HUDEP-2 (cell line): Measurements from ENCODE around the gene EPHB2.

ENCODE experiments used
- DNase-seq, 76 experiments: peaks; one replicate each; lab custom pipeline; 2025; ENCODE audit not compliant: unreplicated experiment in 76 of 76; lab: John Stamatoyannopoulos, UW

EPHB2 gene

GRCh38 chr1:22749503-22749902, 38.9 kb downstream of the EPHB2 start:
- DNase-seq, result no peak

GRCh38 chr1:22749919-22750684, 39.5 kb downstream of the EPHB2 start:
- no peak for DNase-seq

DNA sequence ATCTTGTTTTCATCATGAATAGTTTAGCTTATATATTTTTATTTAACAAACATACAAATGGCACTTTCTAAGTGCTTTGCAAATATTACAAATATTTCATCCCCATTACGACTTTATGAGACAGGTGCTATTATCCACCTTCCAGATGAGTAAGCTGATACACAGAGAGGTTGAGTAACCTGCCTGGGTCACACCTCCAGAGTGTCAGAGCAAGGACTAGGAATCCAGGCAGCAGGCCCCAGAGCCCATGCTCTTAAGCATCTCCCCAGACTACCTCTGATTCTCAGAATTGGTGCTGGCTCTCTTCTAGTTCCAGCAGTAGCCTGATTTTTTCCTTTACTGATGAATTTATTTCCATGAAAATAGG, 40.0 kb downstream of the EPHB2 start:
- no peak for DNase-seq

DNA sequence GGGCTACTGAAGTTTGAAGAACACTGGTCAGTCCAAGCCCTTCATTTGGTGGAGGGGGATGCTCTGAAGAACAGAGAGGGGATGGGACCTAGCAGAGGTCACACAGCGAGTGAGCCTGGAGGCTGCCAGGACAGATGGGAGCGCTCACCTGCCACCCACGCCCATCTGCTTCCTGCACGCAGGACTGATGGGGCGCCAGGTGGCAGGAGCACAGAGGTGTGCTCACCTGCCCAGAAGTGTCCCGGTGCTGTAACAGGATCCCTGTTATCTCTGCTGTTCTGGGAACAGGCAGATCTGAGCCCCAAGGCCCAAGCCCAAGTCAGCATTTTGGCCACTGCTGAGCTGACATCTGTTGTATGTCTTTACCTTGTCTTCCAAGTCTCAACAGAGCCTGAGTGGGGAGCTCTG, 40.5 kb downstream of the EPHB2 start:
- no peak for DNase-seq

- no peak for DNase-seq
Observed at GRCh38 chr1:22752339-22752738, 41.7 kb downstream of the EPHB2 start.

DNA sequence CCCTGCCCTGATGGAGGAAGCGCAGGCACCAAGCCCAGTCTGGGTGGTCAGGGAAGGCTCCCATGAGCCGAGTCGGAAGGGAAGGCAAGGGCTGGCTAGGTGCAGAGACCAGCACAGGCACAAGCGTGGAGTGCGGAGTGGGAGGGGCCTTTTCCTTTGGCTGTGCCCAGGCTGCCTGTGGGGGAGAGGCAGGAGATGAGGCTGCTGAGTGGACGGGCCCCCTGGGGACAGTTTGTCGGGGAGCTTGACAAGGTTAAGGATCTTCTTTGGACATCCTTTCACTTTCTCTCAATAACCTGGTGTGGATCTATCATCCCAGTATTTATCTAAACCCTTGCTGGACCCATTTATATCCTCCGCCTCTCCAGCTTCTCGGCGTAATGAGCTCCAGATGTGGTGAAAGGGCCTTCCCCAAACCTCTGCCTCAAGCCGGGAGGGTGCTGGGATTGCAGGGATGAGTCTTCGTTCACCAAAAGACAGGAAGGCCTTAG, 42.9 kb downstream of the EPHB2 start:
- no peak for DNase-seq

- no peak for DNase-seq
Observed at GRCh38 chr1:22754106-22754768, 43.6 kb downstream of the EPHB2 start.

GRCh38 chr1:22754824-22755223, 44.2 kb downstream of the EPHB2 start:
- no peak for DNase-seq

- DNase-seq, result no peak
Observed at GRCh38 chr1:22755641-22756040, 45.0 kb downstream of the EPHB2 start.

- DNase-seq, result no peak
Observed at GRCh38 chr1:22756125-22756735, 45.6 kb downstream of the EPHB2 start.

DNA sequence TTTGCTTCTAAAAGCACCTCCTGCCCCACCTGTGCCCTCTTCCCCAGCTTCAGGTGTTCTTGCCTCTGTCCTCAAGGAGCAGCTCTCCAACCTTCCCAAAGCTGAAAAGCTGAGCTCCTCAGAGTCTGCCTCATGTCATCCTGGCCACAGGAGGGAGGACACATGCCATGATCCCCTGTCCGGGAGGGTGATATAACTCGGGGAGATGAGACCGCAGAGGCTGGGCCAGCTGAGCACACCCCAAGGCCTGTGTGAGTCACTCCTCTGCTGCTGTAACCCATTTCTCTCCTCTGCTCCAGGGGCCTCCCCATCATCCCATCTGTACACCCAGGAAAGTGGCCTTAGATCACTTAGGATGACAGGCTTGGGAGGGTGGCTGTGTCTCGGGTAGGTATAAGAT, 49.8 kb downstream of the EPHB2 start:
- no peak for DNase-seq

- DNase-seq, result no peak
Observed at GRCh38 chr1:22761101-22761500, 50.5 kb downstream of the EPHB2 start.

- no peak for DNase-seq
Observed at GRCh38 chr1:22761821-22762220, 51.2 kb downstream of the EPHB2 start.

DNA sequence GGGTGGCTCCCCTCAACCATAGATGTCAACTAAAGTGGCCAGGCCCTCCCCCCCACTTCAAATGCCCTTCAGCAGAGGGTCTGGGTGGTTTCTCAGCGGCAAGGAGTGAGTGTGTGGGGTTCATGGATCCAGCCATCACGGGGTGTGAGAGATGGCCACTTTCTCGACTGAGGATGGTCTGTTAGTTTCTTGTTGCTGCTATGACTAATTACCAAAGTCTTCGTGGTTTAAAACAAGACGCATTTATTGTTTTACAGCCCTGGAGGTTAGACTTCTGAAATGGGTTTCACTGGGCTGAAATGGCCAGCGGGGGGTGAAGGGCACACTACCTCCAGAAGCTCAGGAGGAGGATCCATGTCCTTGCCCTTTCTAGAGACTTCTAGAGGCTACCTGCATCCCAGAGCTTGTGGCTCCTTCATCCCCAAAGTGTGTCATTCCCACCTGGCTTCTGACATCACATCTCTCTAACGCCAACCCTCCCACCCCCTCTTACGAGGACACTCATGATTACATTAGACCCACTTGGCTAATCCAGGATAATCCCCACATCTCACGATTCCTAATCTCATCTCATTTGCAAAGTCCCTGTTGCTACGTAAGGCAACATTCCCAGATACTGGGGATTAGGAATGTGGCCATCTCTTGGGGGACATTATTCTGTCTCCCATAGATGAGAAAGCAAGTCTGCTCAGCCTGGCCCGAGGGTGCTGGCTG, 53.0 kb downstream of the EPHB2 start:
- DNase-seq, result no peak

- DNase-seq, result no peak
Observed at GRCh38 chr1:22767852-22768251, 57.2 kb downstream of the EPHB2 start.

GRCh38 chr1:22769932-22770331, 59.3 kb downstream of the EPHB2 start:
- no peak for DNase-seq

DNA sequence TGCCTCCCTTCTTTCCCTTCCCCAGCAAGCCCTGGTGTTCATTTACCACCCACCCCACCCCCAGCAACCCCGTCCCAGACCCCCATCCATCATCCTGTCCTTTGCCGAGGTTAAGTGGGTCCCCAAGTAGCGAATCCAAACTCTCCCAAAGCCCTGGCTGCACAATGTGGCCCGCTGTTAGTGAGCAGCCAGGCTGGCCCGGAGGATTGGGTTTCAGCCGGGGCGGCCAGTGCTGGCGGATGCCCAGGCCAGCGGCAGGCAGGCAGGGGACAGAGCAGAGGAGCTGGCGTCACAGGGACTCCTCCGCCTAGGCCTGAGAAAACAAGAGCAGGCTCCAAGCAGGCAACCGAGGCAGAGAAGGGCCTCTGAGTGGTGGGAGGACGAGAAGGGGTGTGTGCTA, 61.4 kb downstream of the EPHB2 start:
- DNase-seq, result no peak

DNA sequence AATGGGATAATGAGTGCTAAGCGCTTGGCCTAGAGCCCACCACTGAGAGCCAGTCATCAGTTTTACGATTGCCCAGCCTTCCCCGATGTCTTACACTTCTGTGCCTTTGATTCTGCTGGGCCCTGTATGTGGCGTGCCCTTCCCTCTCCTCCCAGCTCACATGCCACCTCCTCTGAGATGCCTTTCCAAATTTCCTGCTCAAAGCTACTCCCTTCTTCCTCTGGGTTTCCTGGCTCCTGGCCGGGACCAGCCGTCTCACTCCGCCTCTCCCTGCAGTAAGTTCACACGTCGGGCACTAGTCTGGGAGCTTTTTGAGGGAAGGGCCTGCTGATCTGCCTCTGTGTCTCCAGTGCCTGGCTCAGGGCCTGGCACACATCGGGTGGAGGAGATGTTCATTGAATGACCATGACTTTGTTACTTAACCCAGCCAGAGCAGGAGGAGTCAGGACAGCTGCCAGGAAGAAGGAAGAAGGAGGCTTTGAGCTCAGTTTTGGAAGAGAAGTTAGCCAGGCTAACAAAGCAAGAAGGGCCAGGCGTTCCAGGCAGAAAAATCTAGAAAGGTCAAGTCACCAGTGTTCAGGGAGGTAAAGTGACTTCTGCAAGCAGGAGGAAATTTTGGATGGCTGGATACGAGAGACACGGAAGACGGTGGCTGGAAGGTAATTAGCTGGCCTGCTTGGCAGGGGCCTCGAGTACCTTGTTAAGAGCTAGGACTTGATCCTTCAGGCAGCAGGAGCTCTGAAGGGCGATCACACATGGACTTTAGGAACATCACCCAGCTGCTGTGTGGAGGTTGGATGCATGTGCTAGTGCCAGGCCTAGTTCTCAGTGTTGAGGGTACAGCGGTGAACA, 63.6 kb downstream of the EPHB2 start:
- DNase-seq, result no peak

GRCh38 chr1:22774833-22775182, 64.2 kb downstream of the EPHB2 start:
- DNase-seq, result no peak

GRCh38 chr1:22775478-22775877, 64.8 kb downstream of the EPHB2 start:
- DNase-seq, result no peak
